DND-41 (cell line): ENCODE measurements around the gene HGF.

Experiments used
- CTCF ChIP-seq: IDR thresholded peaks from 2 replicates; pipeline ENCODE4 v1.5.1; 2012; ENCODE audit warnings: borderline replicate concordance, low read length, moderate library complexity, mild to moderate bottlenecking; ENCODE audit not compliant: poor library complexity, severe bottlenecking; ENCODE audit errors: extremely low read depth
- EZH2 ChIP-seq: IDR thresholded peaks from 3 replicates; pipeline ENCODE4 v1.6.1; 2012; ENCODE audit warnings: borderline replicate concordance, low read depth, mild to moderate bottlenecking, moderate library complexity, low read length, inconsistent platforms; ENCODE audit not compliant: severe bottlenecking

- no peak for TF ChIP-seq CTCF
- no peak for TF ChIP-seq EZH2
Observed at GRCh38 chr7:81810476-81811155, 40.8 kb upstream of the HGF start.
